ENCODE results near the gene BMP6. TPM values are rescaled to one million over a fixed set of nuclear protein-coding genes. Genes with fewer than 3 reads are reported as not detected.
A peak's percentile ranks its signal among the peaks of the same experiment; 100 is the strongest.

BMP6 gene
- total and polyA plus RNA-seq, 3 experiments from 2014 or later, result not detected

DNA sequence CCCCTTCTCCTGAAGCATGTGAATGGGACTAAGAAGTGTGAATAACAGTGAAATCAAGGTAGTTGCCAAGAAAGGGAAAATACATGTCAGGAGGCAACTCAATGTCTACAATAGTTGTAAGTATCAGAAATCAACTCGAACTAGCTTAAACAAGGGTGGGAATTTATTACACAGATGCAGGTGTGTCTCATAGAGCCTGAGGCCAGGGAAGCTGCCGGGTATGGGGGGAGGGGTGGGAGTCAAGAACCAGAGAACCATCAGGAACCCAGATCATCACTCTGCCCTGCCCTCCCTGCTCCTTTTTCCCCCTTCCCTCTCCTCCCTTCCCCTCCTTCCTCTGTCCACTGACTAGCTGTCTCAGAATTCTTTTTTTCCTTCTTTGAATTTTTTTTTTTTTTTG is 34.9 kb upstream of the BMP6 start:
- no peaks in the 10 kb centered on the region for H3K36me3 Mint-ChIP-seq

DNA sequence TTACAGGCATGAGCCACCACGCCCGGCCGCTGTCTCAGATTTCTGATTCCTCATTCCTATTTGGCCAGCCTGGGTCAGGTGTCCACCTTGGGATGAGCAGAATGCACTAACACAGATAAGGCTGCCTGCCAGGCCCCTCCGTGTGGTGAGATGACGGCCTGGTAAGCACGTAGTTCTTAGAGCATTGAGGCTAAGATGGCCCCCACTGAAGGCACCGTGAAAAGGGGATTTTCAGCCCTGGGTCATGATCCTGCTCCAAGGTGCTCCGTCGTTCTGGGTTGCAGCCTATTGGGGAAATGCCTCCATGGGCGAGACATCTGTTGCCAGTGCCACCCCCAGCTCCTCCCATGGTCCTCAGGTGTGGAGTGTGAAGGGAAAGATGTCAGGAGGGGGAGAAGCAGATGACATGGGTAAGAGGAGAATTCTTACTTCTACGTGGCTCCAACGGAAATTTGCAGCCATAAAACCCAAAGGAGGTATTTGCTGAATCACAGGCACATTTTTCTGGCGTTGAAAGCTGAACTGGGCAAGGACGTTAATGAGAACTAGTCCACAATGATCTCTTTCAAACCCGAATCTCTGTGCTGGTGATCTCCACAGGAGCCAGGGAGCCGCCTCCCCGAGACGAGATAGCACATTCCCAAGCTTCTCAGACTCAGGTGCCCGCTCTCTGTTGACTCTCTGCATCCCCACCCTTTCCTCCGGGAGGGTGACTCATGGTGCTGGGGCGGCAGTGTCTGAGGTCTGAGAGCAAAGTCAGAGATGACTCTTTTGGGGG is 34.0 kb upstream of the BMP6 start:
- DNase-seq, result no peak
- H3K36me3 Mint-ChIP-seq, result no peaks in the 10 kb centered on the region
- ChIA-PET CTCF (no interaction called here), POLR2A (no interaction called here)
- H3K27me3 Mint-ChIP-seq, result peaks cover 20 to 39% of the 10 kb centered on the region in 2 donors
- H3K27me3 ChIP-seq (ENCODE audit: insufficient read depth, low read length, poor library complexity, severe bottlenecking), result no peaks in the 10 kb centered on the region
- peak overlapping the region; percentile 51 for H3K27ac ChIP-seq (ENCODE audit: low read depth, low read length)
- H3K36me3 ChIP-seq (ENCODE audit: insufficient read depth, low read length), result no peaks in the 10 kb centered on the region
- no peaks in the 10 kb centered on the region for H3K9me3 Mint-ChIP-seq
- H3K27ac Mint-ChIP-seq, result no peak overlapping the region
- H3K4me1 Mint-ChIP-seq, result no peaks in the 10 kb centered on the region
- no peak overlapping the region for H3K4me3 ChIP-seq (ENCODE audit: low read length)
- H3K9me3 ChIP-seq (ENCODE audit: low read length), result no peaks in the 10 kb centered on the region
- no peaks in the 10 kb centered on the region for H3K4me1 ChIP-seq (ENCODE audit: insufficient read depth, low read length)
- no peak overlapping the region for H3K4me3 Mint-ChIP-seq

More for the DNA sequence above, 34.9 kb upstream of the BMP6 start:
- Mint-ChIP-seq H3K9me3 (no peaks in the 10 kb centered on the region), H3K27ac (no peak overlapping the region), H3K4me1 (no peaks in the 10 kb centered on the region), H3K27me3 (peaks cover 20 to 33% of the 10 kb centered on the region in 2 donors), H3K4me3 (no peak overlapping the region)
- H3K27me3 ChIP-seq (ENCODE audit: insufficient read depth, low read length, poor library complexity, severe bottlenecking), result no peaks in the 10 kb centered on the region
- H3K27ac ChIP-seq (ENCODE audit: low read depth, low read length), result no peak overlapping the region
- H3K9me3 ChIP-seq (ENCODE audit: low read length), result no peaks in the 10 kb centered on the region
- no peak overlapping the region for H3K4me3 ChIP-seq (ENCODE audit: low read length)
- POLR2A ChIA-PET, result no interaction called here
- no peaks in the 10 kb centered on the region for H3K36me3 ChIP-seq (ENCODE audit: insufficient read depth, low read length)
- DNase-seq, result no peak
- H3K4me1 ChIP-seq (ENCODE audit: insufficient read depth, low read length), result no peaks in the 10 kb centered on the region
- CTCF ChIA-PET, result no interaction called here

DNA sequence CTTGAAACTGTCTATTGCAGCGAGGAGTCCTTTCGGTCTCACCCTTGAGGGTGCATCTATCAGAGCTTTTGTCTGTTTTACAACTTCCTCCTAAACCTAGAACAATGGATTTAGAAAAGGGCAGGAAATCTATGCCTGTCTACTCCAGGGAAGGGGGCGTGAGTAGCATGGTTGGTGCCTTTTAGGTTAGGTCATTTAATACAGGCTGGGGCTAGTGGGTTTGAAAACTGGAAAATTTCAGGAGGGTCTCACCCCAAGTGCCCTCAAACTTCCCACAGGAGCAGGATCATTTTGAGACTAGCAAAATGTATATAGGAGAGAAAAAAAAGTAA is 33.5 kb upstream of the BMP6 start:
- DNase-seq, result no peak
- Mint-ChIP-seq H3K27me3 (peaks cover 20 to 43% of the 10 kb centered on the region in 2 donors), H3K27ac (no peak overlapping the region), H3K9me3 (no peaks in the 10 kb centered on the region), H3K36me3 (no peaks in the 10 kb centered on the region), H3K4me1 (no peaks in the 10 kb centered on the region), H3K4me3 (no peak overlapping the region)
- H3K9me3 ChIP-seq (ENCODE audit: low read length), result no peaks in the 10 kb centered on the region
- H3K27me3 ChIP-seq (ENCODE audit: insufficient read depth, low read length, poor library complexity, severe bottlenecking), result no peaks in the 10 kb centered on the region
- no peaks in the 10 kb centered on the region for H3K36me3 ChIP-seq (ENCODE audit: insufficient read depth, low read length)
- H3K27ac ChIP-seq (ENCODE audit: low read depth, low read length), result no peak overlapping the region
- H3K4me1 ChIP-seq (ENCODE audit: insufficient read depth, low read length), result no peaks in the 10 kb centered on the region
- H3K4me3 ChIP-seq (ENCODE audit: low read length), result no peak overlapping the region
- CTCF ChIA-PET, result no interaction called here
- POLR2A ChIA-PET, result no interaction called here

GRCh38 chr6:7693827-7694226 is 32.1 kb upstream of the BMP6 start:
- Histone ChIP-seq H3K36me3 (ENCODE audit: insufficient read depth, low read length) (no peaks in the 10 kb centered on the region), H3K27me3 (ENCODE audit: insufficient read depth, low read length, poor library complexity, severe bottlenecking) (no peaks in the 10 kb centered on the region), H3K4me1 (ENCODE audit: insufficient read depth, low read length) (no peaks in the 10 kb centered on the region), H3K4me3 (ENCODE audit: low read length) (no peak overlapping the region), H3K27ac (ENCODE audit: low read depth, low read length) (no peak overlapping the region), H3K9me3 (ENCODE audit: low read length) (no peaks in the 10 kb centered on the region)
- ChIA-PET CTCF (no interaction called here), POLR2A (no interaction called here)
- Mint-ChIP-seq H3K36me3 (no peaks in the 10 kb centered on the region), H3K4me3 (no peak overlapping the region), H3K4me1 (no peaks in the 10 kb centered on the region), H3K27ac (no peak overlapping the region), H3K27me3 (peaks cover 20 to 48% of the 10 kb centered on the region in 2 donors), H3K9me3 (no peaks in the 10 kb centered on the region)
- DNase-seq, result no peak

GRCh38 chr6:7696061-7696460 is 29.8 kb upstream of the BMP6 start:
- H3K27ac Mint-ChIP-seq, result no peak overlapping the region
- no peaks in the 10 kb centered on the region for H3K36me3 Mint-ChIP-seq
- no peaks in the 10 kb centered on the region for H3K27me3 ChIP-seq (ENCODE audit: insufficient read depth, low read length, poor library complexity, severe bottlenecking)
- H3K4me3 Mint-ChIP-seq, result no peak overlapping the region
- H3K9me3 ChIP-seq (ENCODE audit: low read length), result no peaks in the 10 kb centered on the region
- peaks cover 11 to 35% of the 10 kb centered on the region in 2 donors for H3K27me3 Mint-ChIP-seq
- CTCF ChIA-PET, result no interaction called here
- H3K4me3 ChIP-seq (ENCODE audit: low read length), result no peak overlapping the region
- no peaks in the 10 kb centered on the region for H3K36me3 ChIP-seq (ENCODE audit: insufficient read depth, low read length)
- no peaks in the 10 kb centered on the region for H3K4me1 Mint-ChIP-seq
- no peaks in the 10 kb centered on the region for H3K4me1 ChIP-seq (ENCODE audit: insufficient read depth, low read length)
- H3K27ac ChIP-seq (ENCODE audit: low read depth, low read length), result no peak overlapping the region
- H3K9me3 Mint-ChIP-seq, result no peaks in the 10 kb centered on the region
- no peak for DNase-seq
- POLR2A ChIA-PET, result no interaction called here

GRCh38 chr6:7697432-7697819 is 28.5 kb upstream of the BMP6 start:
- H3K36me3 Mint-ChIP-seq, result no peaks in the 10 kb centered on the region
- no peaks in the 10 kb centered on the region for H3K4me1 Mint-ChIP-seq
- Histone ChIP-seq H3K27me3 (ENCODE audit: insufficient read depth, low read length, poor library complexity, severe bottlenecking) (no peaks in the 10 kb centered on the region), H3K9me3 (ENCODE audit: low read length) (no peaks in the 10 kb centered on the region), H3K4me3 (ENCODE audit: low read length) (no peak overlapping the region), H3K4me1 (ENCODE audit: insufficient read depth, low read length) (no peaks in the 10 kb centered on the region), H3K36me3 (ENCODE audit: insufficient read depth, low read length) (no peaks in the 10 kb centered on the region), H3K27ac (ENCODE audit: low read depth, low read length) (peak overlapping the region; percentile 60)
- ChIA-PET POLR2A (no interaction called here), CTCF (no interaction called here)
- no peak overlapping the region for H3K4me3 Mint-ChIP-seq
- peaks cover 8 to 37% of the 10 kb centered on the region in 2 donors for H3K27me3 Mint-ChIP-seq
- no peaks in the 10 kb centered on the region for H3K9me3 Mint-ChIP-seq
- H3K27ac Mint-ChIP-seq, result no peak overlapping the region
- DNase-seq, result no peak

- ChIA-PET POLR2A (no interaction called here), CTCF (no interaction called here)
- Mint-ChIP-seq H3K27ac (no peak overlapping the region), H3K4me3 (no peak overlapping the region), H3K4me1 (no peaks in the 10 kb centered on the region), H3K9me3 (no peaks in the 10 kb centered on the region), H3K27me3 (peaks cover 8 to 33% of the 10 kb centered on the region in 2 donors), H3K36me3 (no peaks in the 10 kb centered on the region)
- no peaks in the 10 kb centered on the region for H3K27me3 ChIP-seq (ENCODE audit: insufficient read depth, low read length, poor library complexity, severe bottlenecking)
- H3K9me3 ChIP-seq (ENCODE audit: low read length), result no peaks in the 10 kb centered on the region
- H3K36me3 ChIP-seq (ENCODE audit: insufficient read depth, low read length), result no peaks in the 10 kb centered on the region
- H3K27ac ChIP-seq (ENCODE audit: low read depth, low read length), result peak overlapping the region; percentile 60
- H3K4me3 ChIP-seq (ENCODE audit: low read length), result no peak overlapping the region
- no peaks in the 10 kb centered on the region for H3K4me1 ChIP-seq (ENCODE audit: insufficient read depth, low read length)
- no peak for DNase-seq
These were observed 27.9 kb upstream of the BMP6 start for GRCh38 chr6:7697820-7698623.

- DNase-seq, result no peak
- Mint-ChIP-seq H3K36me3 (no peaks in the 10 kb centered on the region), H3K4me3 (no peak overlapping the region), H3K9me3 (peaks cover 0 to 2% (median 0%) of the 10 kb centered on the region in 5 donors), H3K27ac (no peak overlapping the region), H3K4me1 (no peaks in the 10 kb centered on the region), H3K27me3 (peaks cover 0 to 28% of the 10 kb centered on the region in 2 donors)
- ChIA-PET POLR2A (no interaction called here), CTCF (no interaction called here)
- Histone ChIP-seq H3K9me3 (ENCODE audit: low read length) (no peaks in the 10 kb centered on the region), H3K4me1 (ENCODE audit: insufficient read depth, low read length) (no peaks in the 10 kb centered on the region), H3K36me3 (ENCODE audit: insufficient read depth, low read length) (no peaks in the 10 kb centered on the region), H3K4me3 (ENCODE audit: low read length) (no peak overlapping the region), H3K27ac (ENCODE audit: low read depth, low read length) (no peak overlapping the region), H3K27me3 (ENCODE audit: insufficient read depth, low read length, poor library complexity, severe bottlenecking) (no peaks in the 10 kb centered on the region)
These were observed 24.6 kb upstream of the BMP6 start for GRCh38 chr6:7701212-7701834.

All from CD8-positive, alpha-beta memory T cell (primary cell).